HEK293 (cell line): ENCODE results near the gene TMED6.

Experiments
- HOXC10 ChIP-seq: sonication (generic); formaldehyde crosslinking; IDR thresholded peaks from 2 replicates; pipeline ENCODE4 v1.8.1; 2023; ENCODE audit warnings: mild to moderate bottlenecking, missing genetic modification reagents
- KLF16 ChIP-seq: fragments of 450-650 bp; formaldehyde crosslinking; IDR thresholded peaks from 2 replicates; pipeline ENCODE4 v1.5.1; 2017; ENCODE audit warnings: missing biosample characterization, missing genetic modification characterization
- OVOL3 ChIP-seq: fragments of 450-650 bp; formaldehyde crosslinking; IDR thresholded peaks from 2 replicates; pipeline ENCODE4 v1.5.1; 2016; ENCODE audit warnings: missing biosample characterization, missing genetic modification characterization
- REPIN1 ChIP-seq: fragments of 450-650 bp; formaldehyde crosslinking; IDR thresholded peaks from 2 replicates; pipeline ENCODE4 v1.5.1; 2017; ENCODE audit warnings: missing biosample characterization, missing genetic modification characterization, low read depth
- SP2 ChIP-seq: fragments of 450-650 bp; formaldehyde crosslinking; IDR thresholded peaks from 2 replicates; pipeline ENCODE4 v1.5.1; 2016; ENCODE audit warnings: missing biosample characterization, missing genetic modification characterization
- SP7 ChIP-seq: fragments of 450-650 bp; formaldehyde crosslinking; IDR thresholded peaks from 2 replicates; pipeline ENCODE4 v1.5.1; 2016; ENCODE audit warnings: missing biosample characterization, missing genetic modification characterization
- YY2 ChIP-seq: fragments of 450-650 bp; formaldehyde crosslinking; IDR thresholded peaks from 2 replicates; pipeline ENCODE4 v1.5.1; 2016; ENCODE audit warnings: missing biosample characterization, missing genetic modification characterization
- ZBTB21 ChIP-seq: fragments of 450-650 bp; formaldehyde crosslinking; IDR thresholded peaks from 2 replicates; pipeline ENCODE4 v1.5.1; 2017; ENCODE audit warnings: missing biosample characterization, missing genetic modification characterization
- ZBTB48 ChIP-seq: fragments of 450-650 bp; formaldehyde crosslinking; IDR thresholded peaks from 2 replicates; pipeline ENCODE4 v1.5.1; 2016; ENCODE audit warnings: missing biosample characterization, missing genetic modification characterization
- ZBTB7A ChIP-seq: fragments of 450-650 bp; formaldehyde crosslinking; IDR thresholded peaks from 2 replicates; pipeline ENCODE4 v1.5.1; 2016; ENCODE audit warnings: low read depth, missing biosample characterization, missing genetic modification characterization
- ZFP3 ChIP-seq: fragments of 450-650 bp; formaldehyde crosslinking; IDR thresholded peaks from 2 replicates; pipeline ENCODE4 v1.5.1; 2016; ENCODE audit warnings: low read depth, missing biosample characterization, missing genetic modification characterization
- ZFP37 ChIP-seq: fragments of 450-650 bp; formaldehyde crosslinking; IDR thresholded peaks from 2 replicates; pipeline ENCODE4 v1.5.1; 2016; ENCODE audit warnings: missing biosample characterization, missing genetic modification characterization
- ZNF10 ChIP-seq: fragments of 450-650 bp; formaldehyde crosslinking; IDR thresholded peaks from 2 replicates; pipeline ENCODE4 v1.5.1; 2017; ENCODE audit warnings: missing biosample characterization, missing genetic modification characterization
- ZNF112 ChIP-seq: fragments of 450-650 bp; formaldehyde crosslinking; IDR thresholded peaks from 2 replicates; pipeline ENCODE4 v1.5.0; 2017; ENCODE audit warnings: missing biosample characterization, missing genetic modification characterization
- ZNF132 ChIP-seq: fragments of 450-650 bp; formaldehyde crosslinking; IDR thresholded peaks from 2 replicates; pipeline ENCODE4 v1.5.1; 2017; ENCODE audit warnings: missing biosample characterization, missing genetic modification characterization, borderline replicate concordance
- ZNF133 ChIP-seq: fragments of 450-650 bp; formaldehyde crosslinking; IDR thresholded peaks from 2 replicates; pipeline ENCODE4 v1.5.1; 2016; ENCODE audit warnings: missing biosample characterization, missing genetic modification characterization
- ZNF146 ChIP-seq: fragments of 450-650 bp; formaldehyde crosslinking; IDR thresholded peaks from 2 replicates; pipeline ENCODE4 v1.5.1; 2016; ENCODE audit warnings: missing biosample characterization, missing genetic modification characterization
- ZNF157 ChIP-seq: fragments of 450-650 bp; formaldehyde crosslinking; IDR thresholded peaks from 2 replicates; pipeline ENCODE4 v1.5.1; 2016; ENCODE audit warnings: missing biosample characterization, missing genetic modification characterization
- ZNF175 ChIP-seq: fragments of 450-650 bp; formaldehyde crosslinking; IDR thresholded peaks from 2 replicates; pipeline ENCODE4 v1.5.1; 2016; ENCODE audit warnings: missing biosample characterization, missing genetic modification characterization
- ZNF184 ChIP-seq: fragments of 450-650 bp; IDR thresholded peaks from 2 replicates; pipeline ENCODE4 v1.5.1; 2018; ENCODE audit warnings: missing biosample characterization, mild to moderate bottlenecking, missing genetic modification characterization
- ZNF211 ChIP-seq: fragments of 450-650 bp; formaldehyde crosslinking; IDR thresholded peaks from 2 replicates; pipeline ENCODE4 v1.5.1; 2016; ENCODE audit warnings: low read depth, missing biosample characterization, missing genetic modification characterization
- ZNF248 ChIP-seq: fragments of 450-650 bp; formaldehyde crosslinking; IDR thresholded peaks from 2 replicates; pipeline ENCODE4 v1.5.1; 2017; ENCODE audit warnings: missing biosample characterization, missing genetic modification characterization
- ZNF391 ChIP-seq: fragments of 450-650 bp; formaldehyde crosslinking; IDR thresholded peaks from 2 replicates; pipeline ENCODE4 v1.5.1; 2016; ENCODE audit warnings: low read depth, missing biosample characterization, missing genetic modification characterization, borderline replicate concordance
- ZNF394 ChIP-seq: fragments of 450-650 bp; formaldehyde crosslinking; IDR thresholded peaks from 2 replicates; pipeline ENCODE4 v1.5.1; 2016; ENCODE audit warnings: missing biosample characterization, missing genetic modification characterization, mild to moderate bottlenecking, moderate library complexity, borderline replicate concordance
- ZNF48 ChIP-seq: fragments of 450-650 bp; formaldehyde crosslinking; IDR thresholded peaks from 2 replicates; pipeline ENCODE4 v1.5.1; 2016; ENCODE audit warnings: missing biosample characterization, missing genetic modification characterization
- ZNF544 ChIP-seq: fragments of 450-650 bp; formaldehyde crosslinking; IDR thresholded peaks from 2 replicates; pipeline ENCODE4 v1.5.0; 2017; ENCODE audit warnings: missing biosample characterization, missing genetic modification characterization
- ZNF548 ChIP-seq: fragments of 450-650 bp; formaldehyde crosslinking; IDR thresholded peaks from 2 replicates; pipeline ENCODE4 v1.5.1; 2016; ENCODE audit warnings: missing biosample characterization, missing genetic modification characterization
- ZNF623 ChIP-seq: fragments of 450-650 bp; formaldehyde crosslinking; IDR thresholded peaks from 2 replicates; pipeline ENCODE4 v1.5.1; 2016; ENCODE audit warnings: missing biosample characterization, missing genetic modification characterization
- ZNF658 ChIP-seq: fragments of 450-650 bp; formaldehyde crosslinking; IDR thresholded peaks from 2 replicates; pipeline ENCODE4; 2016; ENCODE audit warnings: missing biosample characterization, missing genetic modification characterization
- ZNF792 ChIP-seq: fragments of 450-650 bp; formaldehyde crosslinking; IDR thresholded peaks from 2 replicates; pipeline ENCODE4 v1.5.1; 2016; ENCODE audit warnings: missing biosample characterization, missing genetic modification characterization
- ZNF830 ChIP-seq: fragments of 450-650 bp; IDR thresholded peaks from 2 replicates; pipeline ENCODE4 v1.5.0; 2018; ENCODE audit warnings: missing biosample characterization, missing genetic modification characterization, low read depth, mild to moderate bottlenecking, moderate library complexity
- ZNF837 ChIP-seq: fragments of 450-650 bp; formaldehyde crosslinking; IDR thresholded peaks from 2 replicates; pipeline ENCODE4 v1.5.1; 2016; ENCODE audit warnings: missing biosample characterization, missing genetic modification characterization
- ZSCAN30 ChIP-seq: fragments of 450-650 bp; IDR thresholded peaks from 2 replicates; pipeline ENCODE4 v1.5.1; 2018; ENCODE audit warnings: missing biosample characterization, mild to moderate bottlenecking, missing genetic modification characterization, moderate library complexity
- TF ChIP-seq, protein P1 (sequence below): fragments of 450-650 bp; IDR thresholded peaks from 2 replicates; pipeline ENCODE4 v1.5.1; 2018; ENCODE audit warnings: missing biosample characterization, mild to moderate bottlenecking, missing genetic modification characterization
- TF ChIP-seq, protein P2 (sequence below): fragments of 450-650 bp; formaldehyde crosslinking; IDR thresholded peaks from 2 replicates; pipeline ENCODE4 v1.5.1; 2016; ENCODE audit warnings: missing biosample characterization, missing genetic modification characterization, borderline replicate concordance
- TF ChIP-seq, protein P3 (sequence below): fragments of 450-650 bp; formaldehyde crosslinking; IDR thresholded peaks from 2 replicates; pipeline ENCODE4 v1.5.1; 2016; ENCODE audit warnings: missing biosample characterization, missing genetic modification characterization
- TF ChIP-seq, protein P4 (sequence below): sonication (generic); formaldehyde crosslinking; IDR thresholded peaks from 2 replicates; pipeline ENCODE4 v1.8.1; 2022; ENCODE audit warnings: mild to moderate bottlenecking, moderate library complexity, missing genetic modification reagents

TMED6 gene

DNA sequence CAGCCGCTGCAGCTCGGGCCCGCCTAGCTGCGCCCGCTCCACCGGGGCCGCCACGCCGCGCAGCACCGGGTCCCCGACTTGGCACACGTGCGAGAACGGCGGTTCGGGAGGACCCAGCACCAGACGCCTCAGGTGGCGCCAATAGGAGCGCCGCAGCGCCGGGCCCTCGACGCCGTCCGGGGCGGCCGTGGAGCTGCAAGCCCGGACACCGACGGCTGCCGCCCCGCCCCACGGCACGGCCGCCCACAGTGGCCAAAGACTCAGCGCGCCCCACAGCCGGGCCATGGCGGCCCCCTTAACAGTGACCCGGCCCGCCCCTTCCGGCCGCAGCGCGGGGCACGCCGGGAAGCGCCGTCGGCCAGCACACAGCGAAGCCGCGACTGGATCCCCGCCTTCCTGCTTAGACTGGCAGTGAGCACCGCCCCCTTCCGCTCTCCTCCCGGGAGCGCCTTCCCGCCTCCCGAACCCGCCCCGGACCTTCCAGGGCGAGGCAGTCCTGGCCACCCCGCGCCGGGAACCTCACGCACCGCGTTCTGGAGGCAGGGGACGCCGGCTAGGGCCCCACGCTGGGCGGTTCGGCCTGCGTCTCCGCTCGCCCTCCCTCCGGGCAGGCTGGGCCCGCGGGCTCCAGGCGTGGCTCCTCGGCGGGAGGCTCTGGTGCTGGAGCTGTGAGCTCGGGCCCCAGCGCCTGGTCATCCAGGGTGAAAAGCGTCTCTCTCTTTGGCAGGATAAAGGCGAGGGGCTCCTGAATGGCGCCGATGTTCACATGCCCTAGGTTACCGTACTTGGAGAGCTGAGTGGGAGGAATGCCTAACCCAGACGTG is 21.1 kb downstream of the TMED6 start, which contains the start of gene PDF (continued):
- TF ChIP-seq, protein P1, sequence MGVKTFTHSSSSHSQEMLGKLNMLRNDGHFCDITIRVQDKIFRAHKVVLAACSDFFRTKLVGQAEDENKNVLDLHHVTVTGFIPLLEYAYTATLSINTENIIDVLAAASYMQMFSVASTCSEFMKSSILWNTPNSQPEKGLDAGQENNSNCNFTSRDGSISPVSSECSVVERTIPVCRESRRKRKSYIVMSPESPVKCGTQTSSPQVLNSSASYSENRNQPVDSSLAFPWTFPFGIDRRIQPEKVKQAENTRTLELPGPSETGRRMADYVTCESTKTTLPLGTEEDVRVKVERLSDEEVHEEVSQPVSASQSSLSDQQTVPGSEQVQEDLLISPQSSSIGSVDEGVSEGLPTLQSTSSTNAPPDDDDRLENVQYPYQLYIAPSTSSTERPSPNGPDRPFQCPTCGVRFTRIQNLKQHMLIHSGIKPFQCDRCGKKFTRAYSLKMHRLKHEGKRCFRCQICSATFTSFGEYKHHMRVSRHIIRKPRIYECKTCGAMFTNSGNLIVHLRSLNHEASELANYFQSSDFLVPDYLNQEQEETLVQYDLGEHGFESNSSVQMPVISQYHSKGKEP (tag by site-specific recombination) = 0 out of 2 replicates have a peak, but pooled peaks have one; percentile 25
- peak; percentile 22; the same call in 1 of the 2 replicates for TF ChIP-seq ZSCAN30 (tag by site-specific recombination)
- TF ChIP-seq ZNF211 = no peak
- peak; percentile 97 for TF ChIP-seq SP2 (tag by site-specific recombination)
- no peak for TF ChIP-seq OVOL3 (tag by site-specific recombination)
- TF ChIP-seq, protein P2, sequence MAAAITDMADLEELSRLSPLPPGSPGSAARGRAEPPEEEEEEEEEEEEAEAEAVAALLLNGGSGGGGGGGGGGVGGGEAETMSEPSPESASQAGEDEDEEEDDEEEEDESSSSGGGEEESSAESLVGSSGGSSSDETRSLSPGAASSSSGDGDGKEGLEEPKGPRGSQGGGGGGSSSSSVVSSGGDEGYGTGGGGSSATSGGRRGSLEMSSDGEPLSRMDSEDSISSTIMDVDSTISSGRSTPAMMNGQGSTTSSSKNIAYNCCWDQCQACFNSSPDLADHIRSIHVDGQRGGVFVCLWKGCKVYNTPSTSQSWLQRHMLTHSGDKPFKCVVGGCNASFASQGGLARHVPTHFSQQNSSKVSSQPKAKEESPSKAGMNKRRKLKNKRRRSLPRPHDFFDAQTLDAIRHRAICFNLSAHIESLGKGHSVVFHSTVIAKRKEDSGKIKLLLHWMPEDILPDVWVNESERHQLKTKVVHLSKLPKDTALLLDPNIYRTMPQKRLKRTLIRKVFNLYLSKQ = no peak
- no peak for TF ChIP-seq ZNF175 (tag by site-specific recombination)
- no peak for TF ChIP-seq ZNF133 (tag by site-specific recombination)
- TF ChIP-seq HOXC10 (CRISPR knock-in tag) = no peak
- TF ChIP-seq ZNF792 (tag by site-specific recombination) = no peak
- peak; percentile 68 for TF ChIP-seq SP7 (tag by site-specific recombination)
- TF ChIP-seq ZNF623 = no peak
- peak; percentile 81 for TF ChIP-seq YY2 (tag by site-specific recombination)
- TF ChIP-seq ZBTB48 (tag by site-specific recombination) = 0 out of 2 replicates have a peak, but pooled peaks have one; percentile 22
- no peak for TF ChIP-seq ZNF157 (tag by site-specific recombination)
- TF ChIP-seq ZNF248 (tag by site-specific recombination) = no peak
- no peak for TF ChIP-seq ZNF112
- no peak for TF ChIP-seq REPIN1 (tag by site-specific recombination)
- no peak for TF ChIP-seq ZNF10 (tag by site-specific recombination)
- no peak for TF ChIP-seq ZNF184 (tag by site-specific recombination)
- TF ChIP-seq KLF16 = peak; percentile 91
- TF ChIP-seq, protein P3, sequence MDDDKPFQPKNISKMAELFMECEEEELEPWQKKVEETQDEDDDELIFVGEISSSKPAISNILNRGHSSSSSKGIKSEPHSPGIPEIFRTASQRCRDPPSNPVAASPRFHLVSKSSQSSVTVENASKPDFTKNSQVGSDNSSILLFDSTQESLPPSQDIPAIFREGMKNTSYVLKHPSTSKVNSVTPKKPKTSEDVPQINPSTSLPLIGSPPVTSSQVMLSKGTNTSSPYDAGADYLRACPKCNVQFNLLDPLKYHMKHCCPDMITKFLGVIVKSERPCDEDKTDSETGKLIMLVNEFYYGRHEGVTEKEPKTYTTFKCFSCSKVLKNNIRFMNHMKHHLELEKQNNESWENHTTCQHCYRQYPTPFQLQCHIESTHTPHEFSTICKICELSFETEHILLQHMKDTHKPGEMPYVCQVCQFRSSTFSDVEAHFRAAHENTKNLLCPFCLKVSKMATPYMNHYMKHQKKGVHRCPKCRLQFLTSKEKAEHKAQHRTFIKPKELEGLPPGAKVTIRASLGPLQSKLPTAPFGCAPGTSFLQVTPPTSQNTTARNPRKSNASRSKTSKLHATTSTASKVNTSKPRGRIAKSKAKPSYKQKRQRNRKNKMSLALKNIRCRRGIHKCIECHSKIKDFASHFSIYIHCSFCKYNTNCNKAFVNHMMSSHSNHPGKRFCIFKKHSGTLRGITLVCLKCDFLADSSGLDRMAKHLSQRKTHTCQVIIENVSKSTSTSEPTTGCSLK = no peak
- no peak for TF ChIP-seq ZNF830 (tag by site-specific recombination)
- TF ChIP-seq ZNF548 = no peak
- TF ChIP-seq ZBTB7A = no peak
- no peak for TF ChIP-seq ZNF544
- no peak for TF ChIP-seq ZBTB21 (tag by site-specific recombination)
- no peak for TF ChIP-seq ZNF48 (tag by site-specific recombination)
- TF ChIP-seq ZNF394 (tag by site-specific recombination) = 0 out of 2 replicates have a peak, but pooled peaks have one; percentile 32
- no peak for TF ChIP-seq ZNF132 (tag by site-specific recombination)
- no peak for TF ChIP-seq ZFP37 (tag by site-specific recombination)
- TF ChIP-seq ZNF391 (tag by site-specific recombination) = no peak
- TF ChIP-seq ZNF837 (tag by site-specific recombination) = no peak
- no peak for TF ChIP-seq ZFP3 (tag by site-specific recombination)
- no peak for TF ChIP-seq ZNF658 (tag by site-specific recombination)
- TF ChIP-seq ZNF146 = no peak
- TF ChIP-seq, protein P4, sequence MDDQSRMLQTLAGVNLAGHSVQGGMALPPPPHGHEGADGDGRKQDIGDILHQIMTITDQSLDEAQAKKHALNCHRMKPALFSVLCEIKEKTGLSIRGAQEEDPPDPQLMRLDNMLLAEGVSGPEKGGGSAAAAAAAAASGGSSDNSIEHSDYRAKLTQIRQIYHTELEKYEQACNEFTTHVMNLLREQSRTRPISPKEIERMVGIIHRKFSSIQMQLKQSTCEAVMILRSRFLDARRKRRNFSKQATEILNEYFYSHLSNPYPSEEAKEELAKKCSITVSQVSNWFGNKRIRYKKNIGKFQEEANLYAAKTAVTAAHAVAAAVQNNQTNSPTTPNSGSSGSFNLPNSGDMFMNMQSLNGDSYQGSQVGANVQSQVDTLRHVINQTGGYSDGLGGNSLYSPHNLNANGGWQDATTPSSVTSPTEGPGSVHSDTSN (CRISPR knock-in tag) = peak; percentile 60; the same call in 1 of the 2 replicates
